Astrocyte (in vitro differentiated cells and primary cell): ENCODE measurements around the gene NSF. TPM values are rescaled to one million over a fixed set of nuclear protein-coding genes. Genes with fewer than 3 reads are reported as not detected.

Experiments used
- DNase-seq: peaks from one replicate; pipeline ENCODE4 v3.0.0-alpha.2; 2010; ENCODE audit warnings: low read depth
- FAIRE-seq: peaks from 2 replicates; lab custom pipeline; 2011; peaks lifted over from hg19 to GRCh38; lab: Jason Lieb, UNC
- H2AFZ ChIP-seq: 2 replicates; pipeline ENCODE4 v1.6.0; 2012; ENCODE audit warnings: low read depth, low read length, inconsistent platforms
- H3K27ac ChIP-seq: 2 replicates; pipeline ENCODE4 v1.5.1; 2011; ENCODE audit warnings: low read depth, low read length, inconsistent platforms
- H3K27me3 ChIP-seq: 2 replicates; pipeline ENCODE4 v1.6.0; 2011; ENCODE audit warnings: low read length, inconsistent platforms; ENCODE audit not compliant: insufficient read depth
- H3K36me3 ChIP-seq: 2 replicates; pipeline ENCODE4 v1.5.1; 2011; ENCODE audit warnings: low read length, inconsistent platforms; ENCODE audit not compliant: insufficient read depth
- H3K4me1 ChIP-seq: 2 replicates; pipeline ENCODE4 v1.5.1; 2011; ENCODE audit warnings: low read length, inconsistent platforms; ENCODE audit not compliant: insufficient read depth
- H3K4me2 ChIP-seq: 2 replicates; pipeline ENCODE4 v1.6.0; 2012; ENCODE audit warnings: low read length, inconsistent platforms
- H3K4me3 ChIP-seq: 2 replicates; pipeline ENCODE4 v1.5.1; 2011; ENCODE audit warnings: low read depth, mild to moderate bottlenecking, low read length, inconsistent platforms; ENCODE audit not compliant: insufficient read depth
- H3K79me2 ChIP-seq: 2 replicates; pipeline ENCODE4 v1.6.0; 2012; ENCODE audit warnings: mild to moderate bottlenecking, low read length, inconsistent platforms; ENCODE audit not compliant: insufficient read depth
- H3K9ac ChIP-seq: 2 replicates; pipeline ENCODE4 v1.6.0; 2012; ENCODE audit warnings: mild to moderate bottlenecking, low read length, inconsistent platforms
- H3K9me3 ChIP-seq: 2 replicates; pipeline ENCODE4 v1.5.1; 2012; ENCODE audit warnings: low read depth, mild to moderate bottlenecking, low read length, inconsistent platforms; ENCODE audit not compliant: insufficient read depth
- H4K20me1 ChIP-seq: 2 replicates; pipeline ENCODE4 v1.6.0; 2012; ENCODE audit warnings: low read length, inconsistent platforms; ENCODE audit not compliant: insufficient read depth
- H3K27ac Mint-ChIP-seq: one replicate; pipeline ENCODE4 v1.8.0; 2021; ENCODE audit warnings: mild to moderate bottlenecking, mixed read lengths; ENCODE audit not compliant: unreplicated experiment
- H3K27me3 Mint-ChIP-seq: one replicate; pipeline ENCODE4 v1.8.0; 2021; ENCODE audit warnings: low read depth, mixed read lengths; ENCODE audit not compliant: unreplicated experiment
- H3K36me3 Mint-ChIP-seq: one replicate; pipeline ENCODE4 v1.8.0; 2021; ENCODE audit warnings: low read depth, mixed read lengths; ENCODE audit not compliant: unreplicated experiment
- H3K4me1 Mint-ChIP-seq: one replicate; pipeline ENCODE4 v1.8.0; 2021; ENCODE audit warnings: low read depth, mixed read lengths; ENCODE audit not compliant: unreplicated experiment
- H3K4me3 Mint-ChIP-seq: one replicate; pipeline ENCODE4 v1.8.0; 2021; ENCODE audit warnings: mild to moderate bottlenecking, moderate library complexity, mixed read lengths; ENCODE audit not compliant: unreplicated experiment
- H3K9me3 Mint-ChIP-seq: one replicate; pipeline ENCODE4 v1.8.0; 2021; ENCODE audit warnings: mild to moderate bottlenecking, mixed read lengths; ENCODE audit not compliant: unreplicated experiment
- CTCF ChIP-seq: IDR thresholded peaks from 2 replicates; pipeline ENCODE4 v1.5.1; 2011; ENCODE audit warnings: low read depth, mild to moderate bottlenecking, inconsistent platforms, low read length, moderate library complexity; ENCODE audit not compliant: insufficient read depth
- EZH2 ChIP-seq: IDR thresholded peaks from 2 replicates; pipeline ENCODE4 v1.6.1; 2012; ENCODE audit warnings: mild to moderate bottlenecking, low read length, inconsistent platforms; ENCODE audit not compliant: insufficient read depth
- total RNA-seq: library from RNA; stranded (reverse); gene quantifications from 2 replicates; pipeline ENCODE4 v1.2.1, GENCODE V29; 2021

NSF gene
- total RNA-seq, 1 donor from 2014 or later: 83.4 TPM

GRCh38 chr17:46770818-46771560 is 180.5 kb downstream of the NSF start:
- peak overlapping the region; percentile 81 for H3K4me2 ChIP-seq
- H3K27ac Mint-ChIP-seq: peak overlapping the region; percentile 34
- H3K27me3 Mint-ChIP-seq: peaks cover 7% of the 10 kb centered on the region

GRCh38 chr17:46771561-46772474 is 181.3 kb downstream of the NSF start:
- FAIRE-seq (no peak), DNase-seq (no peak)
- Mint-ChIP-seq H3K9me3 (peaks cover 3% of the 10 kb centered on the region), H3K4me3 (peak overlapping the region; percentile 77), H3K4me1 (no peaks in the 10 kb centered on the region), H3K27me3 (peaks cover 8% of the 10 kb centered on the region), H3K27ac (peak overlapping the region; percentile 58), H3K36me3 (peaks cover 4% of the 10 kb centered on the region)
- no peaks in the 10 kb centered on the region for H3K36me3 ChIP-seq
- H2AFZ ChIP-seq: peak overlapping the region; percentile 62
- H3K79me2 ChIP-seq: no peaks in the 10 kb centered on the region
- H3K4me3 ChIP-seq: peak overlapping the region; percentile 48
- TF ChIP-seq EZH2 (no peak), CTCF (no peak)
- peak overlapping the region; percentile 84 for H3K4me2 ChIP-seq
- H3K27ac ChIP-seq: no peak overlapping the region
- no peaks in the 10 kb centered on the region for H3K9me3 ChIP-seq
- peaks cover 3% of the 10 kb centered on the region for H3K4me1 ChIP-seq
- H4K20me1 ChIP-seq: no peaks in the 10 kb centered on the region
- H3K27me3 ChIP-seq: no peaks in the 10 kb centered on the region
- peak overlapping the region; percentile 72 for H3K9ac ChIP-seq

More at GRCh38 chr17:46770818-46771560, 180.5 kb downstream of the NSF start:
- FAIRE-seq: no peak
- Histone ChIP-seq H3K4me3 (peak overlapping the region; percentile 46), H3K36me3 (no peaks in the 10 kb centered on the region), H3K27me3 (no peaks in the 10 kb centered on the region), H3K4me1 (peaks cover 3% of the 10 kb centered on the region), H2AFZ (peak overlapping the region; percentile 72), H3K27ac (no peak overlapping the region), H3K9me3 (no peaks in the 10 kb centered on the region), H3K9ac (peak overlapping the region; percentile 72), H3K79me2 (no peaks in the 10 kb centered on the region), H4K20me1 (no peaks in the 10 kb centered on the region)
- peak overlapping the region; percentile 64 for H3K4me3 Mint-ChIP-seq
- H3K4me1 Mint-ChIP-seq: no peaks in the 10 kb centered on the region
- no peak for DNase-seq
- TF ChIP-seq CTCF (no peak), EZH2 (no peak)
- peaks cover 3% of the 10 kb centered on the region for H3K9me3 Mint-ChIP-seq
- H3K36me3 Mint-ChIP-seq: peaks cover 4% of the 10 kb centered on the region
